Bone marrow (tissue), 2 donors: Measurements from ENCODE around the gene PANK4.

Experiments used
- DNase-seq, 2 donors: peaks; one replicate each; lab custom pipeline; 2025; lab: John Stamatoyannopoulos, UW

PANK4 gene

DNA sequence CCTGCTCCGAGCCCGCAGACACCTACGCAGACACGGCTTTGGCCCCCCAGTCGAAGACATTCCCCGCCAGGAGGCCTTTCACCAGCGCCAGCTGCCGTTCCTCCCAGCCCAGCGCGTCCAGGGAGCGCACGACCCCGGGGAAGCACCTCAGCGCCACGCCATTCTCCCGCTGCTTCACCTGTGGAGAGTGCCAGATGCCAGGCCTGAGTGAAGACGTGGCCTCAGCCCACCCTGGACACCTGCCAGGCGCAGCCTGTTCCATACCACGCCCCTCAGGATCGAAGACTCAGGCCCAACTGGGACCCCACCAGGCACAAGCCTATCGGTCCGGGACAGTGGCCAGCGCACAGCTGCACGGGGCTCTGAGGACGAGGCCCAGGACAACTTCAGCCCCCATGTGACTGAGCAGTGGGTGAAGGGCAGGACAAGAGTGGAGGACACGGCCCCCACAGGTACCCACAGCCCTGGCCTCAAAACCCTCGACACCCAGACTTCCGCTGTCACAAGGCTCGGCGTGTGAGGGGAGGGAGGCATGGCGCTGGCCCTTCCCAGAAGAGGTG lies 13.5 kb downstream of the PANK4 start:
- DNase-seq = no peak

DNA sequence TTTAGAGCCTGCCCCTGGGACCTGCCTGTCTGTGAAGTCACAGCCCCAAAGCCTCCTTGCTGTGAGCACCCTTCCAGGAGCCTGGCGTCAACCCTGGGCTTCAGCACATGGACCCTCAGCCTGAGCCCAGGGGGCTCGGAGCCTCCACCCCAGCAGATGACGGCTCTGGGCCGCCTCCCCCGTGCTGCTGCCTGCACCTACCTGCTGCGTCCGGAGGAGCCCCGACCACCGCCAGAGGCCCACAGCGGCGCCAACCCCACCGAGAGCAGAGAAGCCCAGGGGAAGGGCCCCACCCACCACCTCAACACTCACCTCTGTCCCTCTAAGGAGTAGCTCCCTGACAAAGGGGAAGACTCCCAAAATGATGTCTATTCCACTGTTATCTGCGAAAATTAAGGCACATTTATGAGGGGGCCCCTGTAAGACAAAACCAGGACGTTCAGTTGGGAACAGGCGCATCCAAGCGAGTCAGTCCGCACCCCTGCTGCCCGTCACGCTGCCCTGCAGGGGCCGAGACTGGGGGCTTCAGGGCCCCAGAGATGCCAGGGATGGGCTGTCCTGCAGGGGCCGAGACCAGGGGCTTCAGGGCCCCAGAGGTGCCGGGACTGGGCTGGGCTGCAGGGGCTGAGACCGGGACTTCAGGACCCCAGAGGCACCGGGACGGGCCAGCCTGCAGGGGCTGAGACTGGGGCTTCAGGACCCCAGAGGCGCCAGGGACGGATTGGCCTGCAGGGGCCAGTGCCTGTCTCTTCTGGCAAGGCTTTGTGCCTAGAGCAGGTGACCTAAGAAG lies 15.8 kb downstream of the PANK4 start:
- DNase-seq = no peak

DNA sequence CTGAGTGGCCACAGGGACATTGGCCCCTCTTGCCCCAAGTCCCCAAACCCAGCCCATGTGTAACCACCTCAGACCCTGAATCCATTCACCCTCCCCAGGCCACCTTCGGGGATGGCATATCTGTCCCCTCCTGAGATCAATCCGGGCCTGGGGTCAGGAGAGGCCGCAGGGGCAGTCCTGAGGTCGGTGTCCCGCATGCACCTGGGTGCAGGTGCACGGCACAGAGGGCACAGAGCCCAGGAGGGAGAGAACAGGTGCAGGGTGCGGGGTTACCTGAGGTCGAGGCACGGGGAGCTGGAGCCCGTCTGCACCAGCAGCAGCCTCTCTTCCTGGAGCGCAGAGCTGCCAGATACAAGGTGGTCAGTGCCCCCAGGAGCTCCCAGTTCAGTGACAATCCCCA lies 16.8 kb downstream of the PANK4 start:
- DNase-seq = no peak

DNA sequence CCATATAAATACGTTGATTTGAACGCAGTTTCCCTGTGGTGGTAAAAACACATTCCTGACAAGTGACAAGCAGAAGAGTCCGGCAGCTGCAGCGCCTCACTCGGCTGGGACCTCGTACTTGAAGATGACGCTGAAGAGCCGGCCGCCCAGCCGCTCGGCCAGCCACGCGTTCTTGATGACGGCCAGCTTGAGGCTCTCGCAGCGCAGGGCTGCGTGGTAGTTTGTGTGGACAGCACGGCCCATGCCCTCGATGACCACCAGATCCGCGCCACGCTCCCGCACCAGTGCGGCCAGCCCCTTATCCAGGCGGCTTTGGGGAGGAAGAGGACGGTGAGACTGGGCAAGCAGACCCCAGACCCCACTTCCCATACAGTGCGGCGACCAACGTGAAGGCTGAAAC lies 17.6 kb downstream of the PANK4 start:
- no peak for DNase-seq

DNA sequence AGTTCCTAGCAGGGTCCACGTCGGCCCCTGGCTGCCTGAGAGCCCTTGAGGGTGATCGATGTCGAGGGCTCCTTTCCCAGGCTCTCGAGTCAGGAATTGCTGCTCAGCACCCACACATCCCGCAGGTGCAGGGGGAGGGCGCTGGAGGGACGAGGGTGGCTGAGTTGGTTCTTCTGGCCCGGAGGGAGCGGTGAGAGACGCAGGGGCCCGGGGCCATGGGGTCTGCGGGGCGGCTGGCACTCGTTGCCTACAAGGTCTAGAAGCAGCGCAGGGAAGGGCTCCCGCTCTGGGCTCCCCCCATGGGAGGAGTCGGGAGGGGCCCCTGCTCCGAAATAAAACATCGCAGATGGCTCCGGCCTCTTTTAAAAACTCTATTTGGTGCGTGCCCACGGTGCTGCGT lies 18.2 kb downstream of the PANK4 start:
- DNase-seq = no peak

DNA sequence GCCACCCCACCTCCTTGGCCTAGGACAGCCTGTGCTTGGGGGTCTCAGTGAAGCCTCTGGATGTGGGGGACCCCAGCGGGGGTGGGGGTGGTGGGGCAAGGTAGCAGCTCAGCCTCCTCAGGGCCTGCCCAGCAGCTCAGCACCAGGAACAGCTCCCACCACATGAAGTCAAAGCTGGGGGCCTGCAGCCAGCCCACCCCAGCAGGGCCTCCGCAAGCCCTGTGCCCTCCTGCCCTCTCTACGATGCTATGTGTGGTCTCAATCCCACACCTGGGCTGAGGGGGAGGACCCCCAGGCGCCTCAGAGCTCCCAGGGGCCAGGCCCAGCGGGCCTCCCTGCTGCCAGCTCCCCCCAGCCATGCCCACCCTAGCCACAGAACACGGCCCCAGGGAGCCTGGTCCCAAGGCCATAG lies 18.6 kb downstream of the PANK4 start:
- no peak for DNase-seq

DNA sequence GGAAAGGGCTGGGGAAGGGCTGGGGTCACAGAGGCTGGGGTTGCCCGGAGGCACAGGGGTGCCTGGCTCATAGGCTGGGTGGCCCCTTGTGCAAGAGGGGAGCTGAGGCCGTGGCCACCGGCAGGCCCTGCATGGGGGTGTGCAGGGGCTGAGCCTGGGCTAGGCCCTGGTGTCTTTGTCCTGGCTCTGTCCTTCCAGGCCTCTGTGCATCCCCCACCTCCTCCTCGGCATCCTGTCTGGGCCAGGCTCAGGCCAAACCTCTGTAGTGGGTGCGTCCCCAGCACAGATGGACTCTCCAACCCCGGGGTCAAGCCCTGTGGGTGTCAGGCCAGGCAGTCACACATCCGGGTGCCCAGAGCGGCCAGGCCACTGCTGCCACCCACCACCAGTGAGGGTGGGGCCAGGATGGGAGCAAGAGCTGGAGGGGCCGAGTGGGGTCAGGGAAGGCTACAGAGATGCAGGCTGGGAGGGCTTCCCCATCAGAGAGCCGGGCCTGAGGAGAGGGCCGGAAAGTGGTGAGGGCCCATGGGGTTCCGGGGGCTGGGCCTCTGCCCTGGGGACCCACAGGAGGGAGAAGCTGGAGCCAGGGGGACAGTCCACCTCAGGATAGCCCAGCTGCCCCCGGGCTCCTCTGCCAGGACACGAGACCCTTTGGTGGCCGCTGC lies 19.4 kb downstream of the PANK4 start:
- no peak for DNase-seq

DNA sequence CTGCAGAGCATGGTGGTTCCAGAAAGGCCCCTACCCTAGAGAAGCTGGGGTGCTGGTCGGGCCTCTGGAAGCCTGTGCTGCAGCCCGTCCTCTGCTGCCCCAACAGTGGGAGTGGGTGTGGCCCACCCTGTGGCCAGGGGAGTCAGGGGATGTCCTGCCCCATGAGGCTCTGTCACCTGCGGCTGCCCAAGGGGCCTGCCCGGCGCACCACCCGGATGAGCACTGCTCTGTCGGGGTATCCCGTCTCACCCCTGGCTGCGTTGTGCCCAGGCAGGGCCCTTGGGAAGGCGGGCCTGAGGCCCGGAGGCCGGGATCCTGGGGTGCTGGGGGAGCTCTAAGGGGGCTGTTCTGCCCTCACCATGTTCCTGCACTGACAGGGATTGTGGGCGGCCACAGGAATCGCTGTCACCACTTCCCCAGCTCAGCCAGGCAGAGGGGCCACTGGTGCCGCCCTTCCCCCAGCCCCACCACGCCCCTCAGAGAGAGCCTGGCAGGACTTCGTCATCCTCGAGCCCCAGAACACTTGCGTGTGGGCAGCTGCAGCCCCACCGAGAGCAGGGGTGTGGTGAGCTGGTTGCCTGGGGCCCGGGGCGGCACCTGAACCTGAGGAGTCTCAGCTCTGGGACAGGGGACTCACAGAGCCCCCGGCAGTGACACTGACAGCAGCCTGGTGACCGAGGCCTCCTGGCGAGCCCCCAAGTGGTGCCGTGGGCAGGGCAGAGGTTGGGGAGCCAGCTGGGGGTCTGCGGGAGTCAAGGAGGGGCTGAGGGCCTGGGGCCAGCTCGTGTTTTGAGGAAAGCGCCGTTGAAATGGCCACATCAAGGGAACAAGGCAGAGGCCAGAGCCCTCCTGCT lies 20.2 kb downstream of the PANK4 start:
- DNase-seq = no peak

DNA sequence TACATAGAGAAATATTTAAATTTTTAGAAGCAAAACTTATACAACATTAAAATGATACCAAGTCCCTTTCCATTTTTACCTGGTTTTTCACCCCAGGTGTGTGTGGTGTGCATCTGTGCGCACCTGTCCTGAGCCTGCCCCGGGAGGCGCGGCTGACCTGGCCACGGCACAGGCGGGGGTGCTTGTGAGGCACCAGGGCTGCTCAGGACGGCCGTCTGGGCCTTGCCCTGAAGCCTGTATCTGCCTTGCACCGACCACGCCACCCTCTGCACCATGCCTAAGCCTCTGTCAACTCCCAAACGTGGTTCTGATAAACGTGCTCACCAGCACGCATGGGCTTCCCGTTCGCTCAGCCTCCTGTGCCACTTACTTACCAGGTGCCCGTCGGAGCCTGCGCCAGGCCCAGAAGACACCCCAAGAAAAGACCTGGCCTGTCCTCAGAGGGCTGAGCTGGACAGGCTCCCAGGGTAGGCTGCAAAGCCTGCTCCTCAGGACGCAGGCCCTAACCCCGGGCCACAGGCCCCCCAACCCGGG lies 20.9 kb downstream of the PANK4 start:
- DNase-seq = no peak

DNA sequence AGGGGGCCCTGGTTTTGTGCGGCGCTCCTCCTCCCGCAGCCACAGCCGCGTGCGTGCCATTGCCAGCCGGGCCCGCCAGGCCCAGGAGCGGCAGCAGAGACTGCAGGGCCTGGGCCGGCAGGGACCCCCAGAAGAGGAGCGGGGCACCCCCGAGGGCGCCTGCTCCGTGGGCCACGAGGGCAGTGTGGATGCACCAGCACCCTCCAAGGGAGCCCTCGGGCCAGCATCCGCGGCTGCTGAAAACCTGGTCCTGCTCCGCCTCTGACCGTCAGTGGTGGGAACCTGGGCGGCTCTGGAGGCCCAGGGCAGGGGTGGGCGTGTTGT lies 21.5 kb downstream of the PANK4 start:
- DNase-seq = no peak

DNA sequence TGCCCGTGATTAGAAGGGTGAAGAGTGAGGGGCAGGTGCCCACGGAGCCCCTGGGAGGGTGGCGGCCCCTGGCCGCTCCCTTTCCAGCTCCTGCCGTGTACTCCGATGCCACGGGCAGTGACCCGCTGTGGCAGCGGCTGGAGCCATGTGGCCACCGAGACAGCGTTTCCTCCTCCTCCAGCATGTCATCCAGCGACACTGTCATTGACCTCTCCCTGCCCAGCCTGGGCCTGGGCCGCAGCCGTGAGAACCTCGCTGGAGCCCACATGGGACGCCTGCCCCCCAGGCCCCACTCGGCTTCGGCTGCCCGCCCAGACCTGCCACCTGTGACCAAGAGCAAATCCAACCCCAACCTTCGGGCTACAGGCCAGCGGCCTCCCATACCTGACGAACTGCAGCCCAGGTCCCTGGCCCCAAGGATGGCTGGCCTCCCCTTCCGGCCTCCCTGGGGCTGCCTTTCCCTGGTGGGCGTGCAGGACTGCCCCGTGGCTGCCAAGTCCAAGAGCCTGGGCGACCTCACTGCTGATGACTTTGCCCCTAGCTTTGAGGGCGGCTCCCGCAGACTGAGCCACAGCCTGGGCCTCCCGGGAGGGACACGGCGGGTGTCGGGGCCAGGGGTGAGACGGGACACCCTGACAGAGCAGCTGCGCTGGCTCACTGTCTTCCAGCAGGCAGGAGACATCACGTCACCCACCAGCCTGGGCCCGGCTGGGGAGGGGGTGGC lies 22.0 kb downstream of the PANK4 start:
- no peak for DNase-seq

DNA sequence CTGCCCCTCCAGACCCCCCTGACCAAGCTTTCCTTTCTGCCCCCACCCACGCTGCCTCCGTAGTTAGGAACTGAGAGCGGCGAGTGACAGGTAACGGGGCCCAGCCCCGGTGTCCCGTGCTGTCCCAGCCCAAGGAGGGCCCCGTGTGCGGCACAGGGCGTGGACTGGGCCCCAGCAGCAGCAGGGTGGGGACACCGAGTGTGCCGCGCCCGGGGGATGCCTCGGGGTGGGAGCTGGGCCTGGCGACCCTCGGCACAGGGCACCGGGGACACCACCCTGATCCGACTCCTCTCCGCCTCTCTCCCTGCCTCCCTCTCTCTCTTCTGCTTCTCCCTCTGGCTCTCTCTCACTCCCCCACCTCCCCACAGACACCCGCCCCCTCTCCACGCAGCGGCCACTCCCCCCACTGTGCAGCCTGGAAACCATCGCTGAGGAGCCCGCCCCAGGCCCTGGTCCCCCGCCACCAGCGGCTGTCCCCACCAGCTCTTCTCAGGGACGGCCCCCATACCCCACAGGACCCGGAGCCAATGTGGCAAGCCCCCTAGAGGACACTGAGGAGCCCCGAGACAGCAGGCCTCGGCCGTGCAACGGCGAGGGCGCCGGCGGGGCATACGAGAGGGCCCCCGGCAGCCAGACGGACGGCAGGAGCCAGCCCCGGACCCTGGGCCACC lies 22.7 kb downstream of the PANK4 start:
- DNase-seq = no peak

DNA sequence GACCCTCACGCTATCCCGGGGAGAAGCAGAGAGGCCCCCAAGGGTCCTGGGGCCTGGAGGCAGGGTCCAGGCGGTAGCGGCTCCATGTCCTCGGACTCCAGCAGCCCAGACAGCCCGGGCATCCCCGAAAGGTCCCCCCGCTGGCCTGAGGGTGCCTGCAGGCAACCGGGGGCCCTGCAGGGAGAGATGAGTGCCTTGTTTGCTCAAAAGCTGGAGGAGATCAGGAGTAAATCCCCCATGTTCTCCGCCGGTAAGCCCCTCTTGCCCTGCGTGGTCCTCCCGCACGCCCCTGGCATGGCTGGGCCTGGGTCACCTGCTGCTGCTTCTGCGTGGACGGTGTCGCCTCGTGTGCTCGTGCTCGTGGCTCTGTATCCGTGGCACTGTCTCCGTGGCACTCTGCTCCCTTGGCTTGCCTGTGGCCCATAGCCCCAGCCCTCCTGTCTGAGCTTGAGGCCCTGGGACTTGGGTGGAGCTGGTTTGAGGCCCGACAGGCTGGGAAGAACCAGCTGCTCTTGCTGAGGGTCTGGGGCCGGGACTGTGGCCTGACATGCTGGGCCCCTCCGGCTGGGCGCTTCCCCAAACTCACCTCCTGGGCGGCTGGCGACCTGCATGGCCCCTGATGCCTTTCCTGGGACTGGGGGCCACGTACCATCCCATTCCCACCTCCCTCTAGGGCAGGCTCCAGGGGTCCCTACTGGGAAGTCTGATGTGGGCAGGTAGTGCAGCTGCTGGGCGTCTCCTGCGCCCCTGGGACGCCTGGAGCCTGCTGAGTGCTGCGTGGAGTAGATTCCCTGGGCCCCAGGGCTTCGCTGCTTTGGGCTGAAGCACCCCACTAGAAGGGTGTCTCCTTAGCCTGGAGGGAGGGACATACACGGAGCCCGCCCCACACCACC lies 23.5 kb downstream of the PANK4 start:
- no peak for DNase-seq

DNA sequence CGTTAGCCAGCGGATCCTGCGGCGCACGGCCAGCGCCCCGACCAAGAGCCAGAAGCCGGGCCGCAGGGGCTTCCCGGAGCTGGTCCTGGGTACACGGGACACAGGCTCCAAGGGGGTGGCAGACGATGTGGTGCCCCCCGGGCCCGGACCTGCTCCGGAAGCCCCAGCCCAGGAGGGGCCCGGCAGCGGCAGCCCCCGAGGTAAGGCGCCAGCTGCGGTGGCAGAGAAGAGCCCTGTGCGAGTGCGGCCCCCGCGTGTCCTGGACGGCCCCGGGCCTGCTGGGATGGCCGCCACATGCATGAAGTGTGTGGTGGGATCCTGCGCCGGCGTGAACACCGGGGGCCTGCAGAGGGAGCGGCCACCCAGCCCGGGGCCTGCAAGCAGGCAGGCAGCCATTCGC lies 24.2 kb downstream of the PANK4 start:
- no peak for DNase-seq

DNA sequence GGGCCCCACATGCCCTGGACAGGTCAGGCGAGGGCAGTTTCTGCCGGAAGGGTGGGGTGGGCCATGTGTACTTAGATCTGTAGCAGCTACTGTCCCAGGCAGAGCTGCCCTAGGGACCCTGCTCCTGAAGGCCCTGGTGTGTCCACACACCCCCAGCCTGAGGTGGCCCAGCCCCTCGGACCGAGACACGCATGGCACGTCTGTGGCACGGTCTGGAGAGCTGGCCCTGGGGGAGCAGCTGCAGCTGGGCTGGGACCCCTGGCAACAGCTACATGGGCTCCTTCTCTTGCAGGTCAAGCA lies 24.6 kb downstream of the PANK4 start:
- DNase-seq = no peak

DNA sequence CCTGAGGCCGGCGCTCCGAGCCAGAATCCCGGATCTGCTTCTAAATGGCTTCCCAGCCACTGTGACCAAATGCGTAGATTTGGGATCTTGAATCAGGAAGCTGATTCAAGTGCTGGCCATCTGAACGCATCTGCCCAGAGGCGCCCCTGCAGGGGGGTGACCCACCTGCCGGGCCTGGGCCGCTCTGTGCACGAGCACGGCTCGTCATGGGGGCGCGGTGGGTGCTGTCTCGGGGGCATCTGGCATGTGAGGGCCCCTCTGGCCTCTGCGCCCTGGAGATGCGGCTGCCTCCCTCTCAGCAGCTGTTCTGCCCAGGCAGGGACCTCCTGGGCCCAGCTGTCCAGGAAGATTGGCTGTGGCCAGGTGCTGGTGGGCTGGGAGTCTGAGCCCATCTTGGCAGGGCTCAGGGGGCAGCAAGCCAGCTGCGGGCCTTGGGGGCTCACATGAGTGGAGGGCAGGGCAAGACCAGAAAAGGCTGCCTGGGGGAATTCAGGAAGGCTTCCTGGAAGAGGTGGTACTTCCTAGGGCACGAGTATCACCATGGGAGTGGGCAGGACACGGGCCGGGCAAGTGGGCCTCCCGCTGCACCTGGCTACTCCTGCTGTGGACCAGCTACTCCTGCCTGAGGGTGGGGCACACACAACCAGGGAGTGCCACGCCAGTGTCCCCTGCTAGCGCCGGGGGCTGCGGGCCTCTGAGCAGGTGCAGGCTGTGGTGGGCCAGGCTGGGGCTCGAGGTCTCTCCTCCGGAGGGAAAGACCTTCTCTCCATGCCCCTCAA lies 25.2 kb downstream of the PANK4 start:
- DNase-seq = no peak

DNA sequence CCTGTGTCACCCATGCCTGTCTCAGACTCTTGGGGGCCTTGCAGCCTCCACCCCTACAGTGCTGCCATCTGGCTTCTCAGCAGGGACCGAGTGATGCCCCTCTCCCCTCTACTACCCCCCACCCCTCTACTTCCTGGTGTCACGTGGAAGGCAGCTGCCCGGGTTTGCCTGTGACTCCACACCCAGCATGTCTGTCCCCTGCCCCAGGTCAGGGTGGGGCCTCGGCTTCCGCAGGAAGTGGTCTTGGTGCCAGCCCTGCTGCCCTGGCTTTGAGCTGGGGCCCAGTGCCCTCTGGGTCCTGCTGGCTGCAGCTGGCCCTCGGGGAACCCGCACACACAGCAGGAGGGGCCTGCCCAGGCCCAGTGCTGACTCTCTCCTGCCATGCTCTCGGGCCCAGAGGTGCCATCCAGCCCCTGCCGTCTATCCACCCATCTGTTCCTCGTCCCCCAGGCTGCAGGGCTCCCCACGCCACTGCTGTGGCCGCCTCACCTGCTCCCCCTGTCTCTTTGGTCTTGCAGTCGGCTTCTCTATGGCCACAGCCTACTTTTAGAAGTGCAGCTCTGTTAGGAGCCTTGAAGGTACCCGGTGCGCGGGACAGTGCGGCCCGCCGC lies 26.3 kb downstream of the PANK4 start:
- no peak for DNase-seq

DNA sequence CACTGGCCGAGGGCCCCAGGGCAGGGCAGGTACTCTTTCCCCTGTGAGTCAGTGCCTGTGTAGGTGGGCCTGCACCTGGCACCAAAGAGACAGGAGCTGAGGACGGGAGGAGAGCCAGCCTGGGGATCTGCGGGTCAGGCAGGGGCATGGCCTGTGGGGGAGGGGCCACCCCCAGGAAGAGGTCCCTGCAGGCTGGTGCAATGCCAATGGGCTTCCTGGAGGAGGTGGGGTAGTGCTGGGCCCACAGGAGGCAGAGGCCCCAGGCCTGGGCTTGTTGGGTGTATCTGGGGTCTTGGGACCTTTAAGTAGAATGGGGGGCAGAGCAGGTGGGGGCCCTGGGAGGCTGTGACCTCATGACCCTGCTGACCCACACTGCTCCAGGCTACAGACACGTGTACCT lies 27.1 kb downstream of the PANK4 start:
- DNase-seq = no peak

DNA sequence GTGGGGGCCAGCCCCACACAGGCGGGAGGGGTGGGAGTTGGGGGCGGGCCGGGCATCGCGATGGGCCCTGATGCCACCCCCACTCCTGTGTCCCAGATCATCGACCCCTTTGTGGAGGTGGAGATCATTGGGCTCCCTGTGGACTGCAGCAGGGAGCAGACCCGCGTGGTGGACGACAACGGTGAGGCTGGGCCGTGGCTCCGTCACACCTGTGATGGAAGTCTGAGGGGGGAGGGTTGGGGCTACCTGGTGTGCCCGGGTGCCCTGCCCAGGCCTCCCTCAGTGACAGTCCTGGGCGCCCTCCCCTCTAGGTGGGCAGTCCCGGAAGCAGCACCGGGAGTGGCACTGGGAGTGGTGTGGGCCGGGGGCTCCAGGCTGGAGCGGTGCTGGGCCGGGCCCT lies 27.7 kb downstream of the PANK4 start:
- DNase-seq = no peak
